Muscle layer of duodenum (tissue), 2 donors: ENCODE results near the gene PNPLA2.

Source experiments
- H3K27ac ChIP-seq: one replicate; pipeline ENCODE4 v1.7.0; 2013; ENCODE audit warnings: mild to moderate bottlenecking, low read length
- H3K27me3 ChIP-seq: one replicate; pipeline ENCODE4 v1.7.0; 2013; ENCODE audit warnings: low read depth, mild to moderate bottlenecking, control low read depth, low read length
- H3K36me3 ChIP-seq, 2 donors: one replicate each; pipeline ENCODE4 v1.7.0; 2013; ENCODE audit warnings: low read length in 2 of 2, control low read depth in 1 of 2, mild to moderate bottlenecking in 1 of 2; ENCODE audit not compliant: insufficient read depth in 2 of 2, control insufficient read depth in 1 of 2
- H3K4me1 ChIP-seq, 2 donors: one replicate each; pipeline ENCODE4 v1.7.0; 2013; ENCODE audit warnings: low read length in 2 of 2, mild to moderate bottlenecking in 2 of 2, control low read depth in 1 of 2, moderate library complexity in 1 of 2; ENCODE audit not compliant: insufficient read depth in 2 of 2, control insufficient read depth in 1 of 2
- H3K4me3 ChIP-seq, 2 donors: one replicate each; pipeline ENCODE4 v1.7.0; 2013; ENCODE audit warnings: low read length in 2 of 2, low read depth in 1 of 2, mild to moderate bottlenecking in 1 of 2
- H3K9me3 ChIP-seq, 2 donors: one replicate each; pipeline ENCODE4 v1.7.0; 2013; ENCODE audit warnings: low read length in 2 of 2, control low read depth in 1 of 2, mild to moderate bottlenecking in 1 of 2; ENCODE audit not compliant: control insufficient read depth in 1 of 2
- donor health status: healthy.

The PNPLA2 gene

GRCh38 chr11:802693-803466, 15.8 kb upstream of the PNPLA2 start:
- Histone ChIP-seq H3K27ac (no peak overlapping the region), H3K36me3 (peaks cover 0 to 26% of the 10 kb centered on the region in 2 donors), H3K4me1 (peaks cover 4 to 15% of the 10 kb centered on the region in 2 donors), H3K27me3 (no peaks in the 10 kb centered on the region), H3K9me3 (no peaks in the 10 kb centered on the region), H3K4me3 (no peak overlapping the region)

GRCh38 chr11:803467-803742, 15.3 kb upstream of the PNPLA2 start:
- peaks cover 0 to 26% of the 10 kb centered on the region in 2 donors for H3K36me3 ChIP-seq
- H3K4me3 ChIP-seq: no peak overlapping the region
- H3K4me1 ChIP-seq: peaks cover 4 to 18% of the 10 kb centered on the region in 2 donors
- no peaks in the 10 kb centered on the region for H3K27me3 ChIP-seq
- H3K9me3 ChIP-seq: no peaks in the 10 kb centered on the region
- H3K27ac ChIP-seq: no peak overlapping the region

- peaks cover 4 to 21% of the 10 kb centered on the region in 2 donors for H3K4me1 ChIP-seq
- H3K36me3 ChIP-seq: peaks cover 0 to 30% of the 10 kb centered on the region in 2 donors
- no peaks in the 10 kb centered on the region for H3K27me3 ChIP-seq
- H3K9me3 ChIP-seq: no peaks in the 10 kb centered on the region
- H3K4me3 ChIP-seq: peak overlapping the region; percentile 59 to 74
- H3K27ac ChIP-seq: no peak overlapping the region
These were observed 14.7 kb upstream of the PNPLA2 start for GRCh38 chr11:803770-804598.

DNA sequence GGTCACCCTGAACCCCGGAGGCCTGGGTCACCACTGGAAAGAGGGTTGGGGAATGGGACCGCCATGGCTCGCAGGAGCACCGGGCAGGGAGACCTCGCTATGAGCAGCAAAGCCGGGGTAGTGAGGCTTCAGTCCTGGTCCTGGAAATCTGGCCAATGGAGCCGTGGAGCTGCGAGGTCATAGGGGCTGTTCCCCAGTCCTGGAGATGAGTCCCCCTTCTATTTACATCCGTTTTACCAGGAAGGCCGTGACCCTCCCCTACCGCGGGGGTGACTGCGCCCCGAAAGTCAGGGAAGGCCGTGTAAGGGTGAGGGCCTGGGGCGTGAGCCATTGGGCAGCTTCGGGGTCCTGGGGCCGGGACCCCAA, 14.1 kb upstream of the PNPLA2 start:
- no peak overlapping the region for H3K27ac ChIP-seq
- no peaks in the 10 kb centered on the region for H3K27me3 ChIP-seq
- no peaks in the 10 kb centered on the region for H3K9me3 ChIP-seq
- peaks cover 0 to 35% of the 10 kb centered on the region in 2 donors for H3K36me3 ChIP-seq
- H3K4me1 ChIP-seq: peaks cover 4 to 21% of the 10 kb centered on the region in 2 donors
- H3K4me3 ChIP-seq: peak overlapping the region; percentile 59 to 74

- H3K27ac ChIP-seq: peak overlapping the region; percentile 99
- H3K36me3 ChIP-seq: peaks cover 25 to 35% of the 10 kb centered on the region in 2 donors
- peak overlapping the region; percentile 86 to 94 for H3K4me3 ChIP-seq
- peaks cover 11 to 38% of the 10 kb centered on the region in 2 donors for H3K4me1 ChIP-seq
- no peaks in the 10 kb centered on the region for H3K27me3 ChIP-seq
- H3K9me3 ChIP-seq: no peaks in the 10 kb centered on the region
These were observed 10.1 kb upstream of the PNPLA2 start for GRCh38 chr11:808427-809286.

DNA sequence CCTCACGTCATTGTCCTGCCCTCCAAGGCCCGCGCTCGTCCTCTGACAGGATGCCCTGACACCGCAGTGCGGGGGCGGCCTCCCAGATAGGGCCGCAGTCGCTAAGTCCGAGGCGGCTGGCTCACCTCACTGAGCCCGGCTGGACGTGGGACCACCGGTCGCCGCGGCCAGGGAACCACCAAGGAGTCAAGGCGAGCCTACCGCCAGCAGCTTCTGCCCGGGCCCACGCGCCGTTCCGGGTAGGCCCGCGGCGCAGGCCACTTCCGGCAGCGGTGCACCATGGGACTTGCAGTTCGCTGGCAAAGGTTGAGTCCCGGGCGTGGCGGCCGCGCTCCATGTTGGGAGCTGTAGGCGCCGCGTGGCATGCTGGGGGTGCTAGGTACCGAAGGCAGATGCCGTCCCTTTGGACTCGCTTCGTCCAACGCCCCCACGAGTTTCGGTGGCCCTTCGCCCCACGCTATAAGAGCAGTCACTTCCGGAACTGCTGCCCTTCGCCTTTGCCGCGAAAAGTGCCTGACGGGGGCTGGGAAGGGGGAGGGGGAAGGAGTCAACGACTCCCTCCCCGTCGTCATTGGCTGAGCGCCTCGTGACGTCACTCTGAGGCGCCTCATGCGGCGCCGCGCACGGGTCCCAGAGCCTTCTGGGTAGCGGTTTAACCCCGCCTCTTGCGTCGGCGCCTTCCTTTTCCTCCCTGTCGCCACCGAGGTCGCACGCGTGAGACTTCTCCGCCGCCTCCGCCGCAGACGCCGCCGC, 9.3 kb upstream of the PNPLA2 start, which contains the start of gene RPLP2:
Gene RPLP2 (plus strand): TSS at position 681 of the 753 bp plus-strand sequence. CDS start 268 bp downstream, outside the sequence.
- H3K4me3 ChIP-seq: peak within 1 kb of the TSS; percentile 86 to 94
- no peaks in the 10 kb centered on the region for H3K27me3 ChIP-seq
- peaks cover 9 to 31% of the 10 kb centered on the region in 2 donors for H3K4me1 ChIP-seq
- H3K9me3 ChIP-seq: no peaks in the 10 kb centered on the region
- peak within 1 kb of the TSS; percentile 99 for H3K27ac ChIP-seq
- peaks cover 27 to 41% of the 10 kb centered on the region in 2 donors for H3K36me3 ChIP-seq

DNA sequence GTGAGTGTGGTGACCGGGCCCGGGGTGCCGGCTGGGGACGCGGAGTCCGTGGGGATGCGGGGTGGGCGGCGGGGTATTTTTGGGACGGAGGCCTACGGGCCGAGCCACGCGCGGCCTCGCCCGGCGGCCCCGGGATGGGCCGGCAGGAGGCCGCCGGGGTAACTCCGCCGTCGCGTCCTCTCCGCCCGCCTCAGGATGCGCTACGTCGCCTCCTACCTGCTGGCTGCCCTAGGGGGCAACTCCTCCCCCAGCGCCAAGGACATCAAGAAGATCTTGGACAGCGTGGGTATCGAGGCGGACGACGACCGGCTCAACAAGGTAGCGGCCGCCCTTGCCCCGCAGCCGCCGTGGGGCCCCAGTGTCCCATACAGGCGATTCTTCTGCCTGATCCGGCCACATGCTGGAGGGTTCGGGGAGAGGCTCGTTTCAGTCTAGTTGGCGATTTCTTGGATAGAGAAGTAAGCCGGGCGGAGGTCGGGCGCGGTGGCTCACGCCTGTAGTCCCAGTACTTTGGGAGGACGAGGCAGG, 8.6 kb upstream of the PNPLA2 start:
- Histone ChIP-seq H3K36me3 (peaks cover 27 to 41% of the 10 kb centered on the region in 2 donors), H3K9me3 (no peaks in the 10 kb centered on the region), H3K27me3 (no peaks in the 10 kb centered on the region), H3K4me1 (peaks cover 7 to 27% of the 10 kb centered on the region in 2 donors), H3K27ac (peak overlapping the region; percentile 99), H3K4me3 (peak overlapping the region; percentile 86 to 94)

DNA sequence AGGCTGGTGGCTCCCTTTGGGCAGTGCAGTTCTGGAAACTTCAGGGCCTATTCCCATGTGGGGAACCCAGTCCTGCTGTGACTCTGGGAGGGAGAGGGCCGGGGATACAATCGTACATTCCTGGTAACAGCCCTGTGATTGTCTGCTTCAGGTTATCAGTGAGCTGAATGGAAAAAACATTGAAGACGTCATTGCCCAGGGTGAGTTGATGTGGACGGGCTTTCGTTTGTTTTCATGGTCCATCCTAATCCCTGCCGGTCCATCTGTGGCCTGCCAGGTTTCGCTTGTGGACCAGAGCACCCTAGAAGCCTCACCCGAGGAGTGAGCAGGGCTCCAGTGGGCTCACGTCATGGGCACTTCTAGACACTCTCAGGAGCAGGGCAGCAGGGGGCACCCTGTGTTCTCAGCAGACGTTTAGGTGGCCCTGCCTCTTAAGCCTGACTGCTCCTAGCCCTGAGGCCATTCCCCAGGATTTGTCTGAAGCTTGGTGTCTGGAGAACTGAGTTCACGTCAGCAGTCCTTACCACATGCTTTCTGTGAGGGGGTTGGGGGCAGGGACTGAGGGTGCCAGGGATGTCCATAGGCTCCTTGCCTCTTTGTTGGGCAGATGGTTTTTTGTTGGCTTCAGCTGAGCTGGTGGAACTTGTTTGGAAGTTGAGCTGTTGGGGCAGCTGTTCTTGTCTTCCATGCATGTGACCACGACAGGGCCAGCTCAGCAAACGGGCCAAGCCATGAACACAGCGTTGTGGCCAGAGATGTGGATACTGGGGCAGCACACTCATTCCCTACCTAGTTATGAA, 7.1 kb upstream of the PNPLA2 start:
- peak overlapping the region; percentile 21 for H3K27ac ChIP-seq
- H3K9me3 ChIP-seq: no peaks in the 10 kb centered on the region
- peak overlapping the region in 1 of 2 donors; percentile 86 for H3K4me3 ChIP-seq
- no peaks in the 10 kb centered on the region for H3K27me3 ChIP-seq
- peaks cover 27 to 41% of the 10 kb centered on the region in 2 donors for H3K36me3 ChIP-seq
- H3K4me1 ChIP-seq: peaks cover 7 to 27% of the 10 kb centered on the region in 2 donors

DNA sequence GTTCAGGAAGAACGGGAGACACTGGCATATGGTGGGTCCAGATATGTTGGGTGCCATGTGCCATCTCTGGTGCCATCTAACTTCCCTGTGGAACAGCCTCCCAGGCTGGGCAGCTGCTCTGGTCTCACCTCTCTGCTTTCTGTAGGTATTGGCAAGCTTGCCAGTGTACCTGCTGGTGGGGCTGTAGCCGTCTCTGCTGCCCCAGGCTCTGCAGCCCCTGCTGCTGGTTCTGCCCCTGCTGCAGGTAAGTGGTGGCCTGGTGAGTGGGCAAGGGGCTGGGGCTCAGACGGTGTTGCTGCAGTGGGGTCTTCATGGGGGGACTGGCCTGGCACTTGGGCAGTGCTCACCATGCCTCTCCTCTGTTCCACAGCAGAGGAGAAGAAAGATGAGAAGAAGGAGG, 6.3 kb upstream of the PNPLA2 start:
- no peak overlapping the region for H3K27ac ChIP-seq
- H3K4me1 ChIP-seq: peaks cover 7 to 27% of the 10 kb centered on the region in 2 donors
- H3K9me3 ChIP-seq: no peaks in the 10 kb centered on the region
- H3K4me3 ChIP-seq: no peak overlapping the region
- H3K27me3 ChIP-seq: no peaks in the 10 kb centered on the region
- H3K36me3 ChIP-seq: peaks cover 27 to 41% of the 10 kb centered on the region in 2 donors

GRCh38 chr11:813072-813455, 5.7 kb upstream of the PNPLA2 start:
- no peak overlapping the region for H3K4me3 ChIP-seq
- H3K36me3 ChIP-seq: peaks cover 27 to 41% of the 10 kb centered on the region in 2 donors
- H3K27ac ChIP-seq: no peak overlapping the region
- no peaks in the 10 kb centered on the region for H3K27me3 ChIP-seq
- H3K9me3 ChIP-seq: no peaks in the 10 kb centered on the region
- peaks cover 7 to 25% of the 10 kb centered on the region in 2 donors for H3K4me1 ChIP-seq
